Progenitor cell of endocrine pancreas (in vitro differentiated cells): ENCODE results near the gene ZNF841. TPM values are rescaled to one million over a fixed set of nuclear protein-coding genes. Genes with fewer than 3 reads are reported as not detected.

ENCODE experiments used
- DNase-seq: peaks from one replicate; pipeline ENCODE4 v3.0.0; 2021; ENCODE audit warnings: low spot score; ENCODE audit not compliant: unreplicated experiment
- H3K27ac Mint-ChIP-seq: 2 replicates; pipeline ENCODE4 v1.8.0; 2021; ENCODE audit warnings: mild to moderate bottlenecking, moderate library complexity, mixed read lengths
- H3K27me3 Mint-ChIP-seq: 2 replicates; pipeline ENCODE4 v1.8.0; 2021; ENCODE audit warnings: mixed read lengths
- H3K36me3 Mint-ChIP-seq: 2 replicates; pipeline ENCODE4 v1.8.0; 2022; ENCODE audit warnings: mixed read lengths; ENCODE audit not compliant: insufficient read depth
- H3K4me1 Mint-ChIP-seq: 2 replicates; pipeline ENCODE4 v1.8.0; 2021; ENCODE audit warnings: low read depth, mixed read lengths
- H3K4me3 Mint-ChIP-seq: 2 replicates; pipeline ENCODE4 v1.8.0; 2021; ENCODE audit warnings: low read depth, mild to moderate bottlenecking, moderate library complexity, mixed read lengths
- H3K9me3 Mint-ChIP-seq: 2 replicates; pipeline ENCODE4 v1.8.0; 2021; ENCODE audit warnings: low read depth, mixed read lengths
- CTCF ChIP-seq: fragments of 200-600 bp; sonication (generic); IDR thresholded peaks from one replicate; pipeline ENCODE4 v1.5.0; 2021; ENCODE audit warnings: antibody characterized with exemption, mild to moderate bottlenecking; ENCODE audit not compliant: unreplicated experiment
- total RNA-seq: library from RNA; stranded (reverse); gene quantifications from 2 replicates; pipeline ENCODE4 v1.2.1, GENCODE V29; 2021

ZNF841 gene
- total RNA-seq, 1 donor from 2014 or later = 30.7 TPM

- TF ChIP-seq CTCF = no peak
- no peaks in the 10 kb centered on the region for H3K27me3 Mint-ChIP-seq
These were observed 19.1 kb upstream of the ZNF841 start for GRCh38 chr19:52114691-52115090.

GRCh38 chr19:52112624-52113023 lies 17.1 kb upstream of the ZNF841 start:
- Mint-ChIP-seq H3K27me3 (no peaks in the 10 kb centered on the region), H3K27ac (no peak overlapping the region), H3K36me3 (peaks cover 60% of the 10 kb centered on the region), H3K9me3 (peaks cover 63% of the 10 kb centered on the region), H3K4me1 (no peaks in the 10 kb centered on the region), H3K4me3 (no peak overlapping the region)
- TF ChIP-seq CTCF = no peak
- DNase-seq = no peak

More at GRCh38 chr19:52114691-52115090, 19.1 kb upstream of the ZNF841 start:
- no peaks in the 10 kb centered on the region for H3K4me1 Mint-ChIP-seq
- no peak overlapping the region for H3K27ac Mint-ChIP-seq
- peaks cover 70% of the 10 kb centered on the region for H3K9me3 Mint-ChIP-seq
- no peak for DNase-seq
- H3K4me3 Mint-ChIP-seq = no peak overlapping the region
- peaks cover 76% of the 10 kb centered on the region for H3K36me3 Mint-ChIP-seq

GRCh38 chr19:52110780-52111179 lies 15.2 kb upstream of the ZNF841 start:
- Mint-ChIP-seq H3K9me3 (peaks cover 60% of the 10 kb centered on the region), H3K27ac (no peak overlapping the region), H3K36me3 (peaks cover 50% of the 10 kb centered on the region), H3K4me1 (no peaks in the 10 kb centered on the region), H3K27me3 (no peaks in the 10 kb centered on the region), H3K4me3 (no peak overlapping the region)
- TF ChIP-seq CTCF = no peak
- DNase-seq = no peak

- Mint-ChIP-seq H3K4me1 (no peaks in the 10 kb centered on the region), H3K36me3 (peaks cover 7% of the 10 kb centered on the region), H3K27ac (no peak overlapping the region), H3K27me3 (no peaks in the 10 kb centered on the region), H3K4me3 (no peak overlapping the region), H3K9me3 (peaks cover 22% of the 10 kb centered on the region)
- DNase-seq = no peak
- no peak for TF ChIP-seq CTCF
These were observed 7.2 kb upstream of the ZNF841 start for GRCh38 chr19:52102782-52103181.

- peaks cover 20% of the 10 kb centered on the region for H3K9me3 Mint-ChIP-seq
- H3K36me3 Mint-ChIP-seq = peaks cover 3% of the 10 kb centered on the region
These were observed 6.4 kb upstream of the ZNF841 start for GRCh38 chr19:52101866-52102562.

More at GRCh38 chr19:52101866-52102562, 6.4 kb upstream of the ZNF841 start:
- TF ChIP-seq CTCF = no peak
- H3K4me1 Mint-ChIP-seq = no peaks in the 10 kb centered on the region
- no peak for DNase-seq
- no peaks in the 10 kb centered on the region for H3K27me3 Mint-ChIP-seq
- no peak overlapping the region for H3K27ac Mint-ChIP-seq
- H3K4me3 Mint-ChIP-seq = no peak overlapping the region
